Measurements from ENCODE around the gene CRB1. TPM values are rescaled to one million over a fixed set of nuclear protein-coding genes. Genes with fewer than 3 reads are reported as not detected.
A peak's percentile ranks its signal among the peaks of the same experiment; 100 is the strongest.

Gene CRB1
- total RNA-seq, 3 donors from 2014 or later, result 0.51 TPM; not detected in 2

DNA sequence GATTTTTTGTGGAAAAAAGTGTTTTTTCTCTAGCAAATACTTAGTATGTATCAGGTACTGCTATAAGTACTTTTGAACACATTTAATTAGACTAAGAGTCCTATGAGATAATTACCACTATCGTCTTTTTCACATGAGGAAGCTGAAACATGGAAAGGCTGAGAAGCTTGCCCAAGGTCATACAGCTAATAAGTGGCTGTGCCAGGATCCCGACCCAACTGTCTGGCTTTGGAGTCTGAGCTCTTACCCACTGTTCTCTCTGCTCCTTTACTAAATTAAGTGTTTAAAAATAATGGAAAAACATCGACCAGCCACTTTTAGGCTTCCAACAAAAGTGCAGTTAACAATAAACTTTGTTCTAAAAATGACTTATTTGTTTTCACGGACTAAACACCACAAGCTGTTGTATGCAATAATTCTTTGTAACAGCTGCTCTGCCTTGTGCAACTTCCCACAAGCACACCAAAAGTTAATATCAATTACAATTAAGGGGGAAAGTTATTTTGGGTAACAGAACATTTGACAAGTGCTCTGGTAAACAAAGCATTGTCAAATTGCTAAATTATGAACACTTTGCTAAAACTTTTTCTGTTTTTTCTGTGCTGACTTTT, 75.7 kb downstream of the CRB1 start:
- Histone ChIP-seq H3K36me3 (ENCODE audit: low read depth) (no peaks in the 10 kb centered on the region), H3K4me1 (ENCODE audit: low read depth) (no peaks in the 10 kb centered on the region), H3K4me3 (no peak overlapping the region), H3K9me3 (no peaks in the 10 kb centered on the region)
- intact Hi-C loops (cut with DNase I, micrococcal nuclease), result no loop called here
- DNase-seq (no peak), ATAC-seq (no peak)
- TF ChIP-seq, protein P1, sequence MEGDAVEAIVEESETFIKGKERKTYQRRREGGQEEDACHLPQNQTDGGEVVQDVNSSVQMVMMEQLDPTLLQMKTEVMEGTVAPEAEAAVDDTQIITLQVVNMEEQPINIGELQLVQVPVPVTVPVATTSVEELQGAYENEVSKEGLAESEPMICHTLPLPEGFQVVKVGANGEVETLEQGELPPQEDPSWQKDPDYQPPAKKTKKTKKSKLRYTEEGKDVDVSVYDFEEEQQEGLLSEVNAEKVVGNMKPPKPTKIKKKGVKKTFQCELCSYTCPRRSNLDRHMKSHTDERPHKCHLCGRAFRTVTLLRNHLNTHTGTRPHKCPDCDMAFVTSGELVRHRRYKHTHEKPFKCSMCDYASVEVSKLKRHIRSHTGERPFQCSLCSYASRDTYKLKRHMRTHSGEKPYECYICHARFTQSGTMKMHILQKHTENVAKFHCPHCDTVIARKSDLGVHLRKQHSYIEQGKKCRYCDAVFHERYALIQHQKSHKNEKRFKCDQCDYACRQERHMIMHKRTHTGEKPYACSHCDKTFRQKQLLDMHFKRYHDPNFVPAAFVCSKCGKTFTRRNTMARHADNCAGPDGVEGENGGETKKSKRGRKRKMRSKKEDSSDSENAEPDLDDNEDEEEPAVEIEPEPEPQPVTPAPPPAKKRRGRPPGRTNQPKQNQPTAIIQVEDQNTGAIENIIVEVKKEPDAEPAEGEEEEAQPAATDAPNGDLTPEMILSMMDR (IDR thresholded peaks at IDR 0.05), result no peak

DNA sequence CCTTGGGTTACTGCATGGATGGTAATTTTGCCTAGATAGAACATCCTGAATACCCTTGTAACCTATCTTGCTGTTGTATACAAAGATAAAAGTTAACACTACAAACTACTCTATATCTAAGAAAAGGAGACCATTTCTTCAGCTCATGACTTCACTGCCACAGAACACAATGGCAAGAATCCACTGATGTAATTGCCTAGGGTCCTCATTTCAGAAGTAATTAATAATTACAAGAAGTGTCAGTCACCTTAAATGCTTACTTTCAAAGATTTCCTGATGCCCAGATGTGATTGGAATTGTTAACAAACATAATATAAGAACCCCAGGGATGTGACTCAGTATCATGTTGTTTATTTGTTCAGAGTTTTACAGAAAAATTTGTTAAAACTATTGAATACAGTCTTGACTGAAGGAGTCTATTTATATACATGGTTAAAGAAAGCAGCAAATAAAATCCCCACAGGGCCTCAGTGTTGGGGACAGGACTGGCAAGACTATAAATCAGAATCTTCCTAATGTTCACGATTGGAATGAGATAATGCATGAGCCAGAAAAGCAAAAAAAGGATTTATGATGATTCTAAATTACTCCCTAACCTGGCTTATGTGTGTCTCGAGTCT, 83.9 kb downstream of the CRB1 start:
- H3K36me3 ChIP-seq (ENCODE audit: low read depth), result no peaks in the 10 kb centered on the region
- no peak overlapping the region for H3K4me3 ChIP-seq
- ATAC-seq (no peak), DNase-seq (no peak)
- H3K9me3 ChIP-seq, result no peaks in the 10 kb centered on the region
- no peaks in the 10 kb centered on the region for H3K4me1 ChIP-seq (ENCODE audit: low read depth)
- intact Hi-C loops (cut with DNase I, micrococcal nuclease), result no loop called here
- TF ChIP-seq, protein P1 (IDR thresholded peaks at IDR 0.05), result no peak

DNA sequence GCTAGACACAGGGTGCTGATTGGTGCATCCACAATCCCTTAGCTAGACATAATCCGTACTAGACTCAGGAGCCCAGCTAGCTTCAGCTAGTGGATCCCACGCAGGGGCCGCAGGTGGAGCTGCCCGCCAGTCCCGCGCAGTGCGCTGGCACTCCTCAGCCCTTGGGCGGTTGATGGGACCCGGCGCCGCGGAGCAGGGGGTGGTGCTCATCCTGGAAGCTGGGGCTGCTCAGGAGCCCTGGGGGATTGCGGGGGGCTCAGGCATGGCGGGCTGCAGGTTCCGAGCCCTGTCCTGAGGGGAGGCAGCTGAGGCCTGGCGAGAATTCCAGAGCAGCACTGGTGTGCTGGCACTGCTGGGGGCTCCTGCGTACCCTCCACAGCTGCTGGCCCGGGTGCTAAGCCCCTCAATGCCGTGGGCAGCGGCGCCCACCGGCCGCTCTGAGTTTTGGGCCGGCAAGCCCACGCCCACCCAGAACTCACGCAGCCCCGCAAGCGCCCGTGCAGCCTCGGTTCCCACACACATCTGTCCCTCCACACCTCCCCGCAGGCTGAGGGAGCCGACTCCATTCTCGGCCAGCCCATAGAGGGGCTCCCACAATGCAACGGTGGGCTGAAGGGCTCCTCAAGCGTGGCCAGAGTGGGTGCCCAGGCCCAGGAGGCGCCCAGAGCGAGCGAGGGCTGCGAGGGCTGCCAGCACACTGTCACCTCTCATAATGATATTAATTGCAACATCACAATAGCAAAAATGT, 87.4 kb downstream of the CRB1 start:
- DNase-seq (peak in 1 of 3 donors; percentile 40), ATAC-seq (no peak)
- Histone ChIP-seq H3K4me1 (ENCODE audit: low read depth) (no peaks in the 10 kb centered on the region), H3K4me3 (no peak overlapping the region), H3K36me3 (ENCODE audit: low read depth) (no peaks in the 10 kb centered on the region), H3K9me3 (no peaks in the 10 kb centered on the region)
- intact Hi-C loops (cut with DNase I, micrococcal nuclease), result no loop called here
- TF ChIP-seq, protein P1 (IDR thresholded peaks at IDR 0.05), result no peak

DNA sequence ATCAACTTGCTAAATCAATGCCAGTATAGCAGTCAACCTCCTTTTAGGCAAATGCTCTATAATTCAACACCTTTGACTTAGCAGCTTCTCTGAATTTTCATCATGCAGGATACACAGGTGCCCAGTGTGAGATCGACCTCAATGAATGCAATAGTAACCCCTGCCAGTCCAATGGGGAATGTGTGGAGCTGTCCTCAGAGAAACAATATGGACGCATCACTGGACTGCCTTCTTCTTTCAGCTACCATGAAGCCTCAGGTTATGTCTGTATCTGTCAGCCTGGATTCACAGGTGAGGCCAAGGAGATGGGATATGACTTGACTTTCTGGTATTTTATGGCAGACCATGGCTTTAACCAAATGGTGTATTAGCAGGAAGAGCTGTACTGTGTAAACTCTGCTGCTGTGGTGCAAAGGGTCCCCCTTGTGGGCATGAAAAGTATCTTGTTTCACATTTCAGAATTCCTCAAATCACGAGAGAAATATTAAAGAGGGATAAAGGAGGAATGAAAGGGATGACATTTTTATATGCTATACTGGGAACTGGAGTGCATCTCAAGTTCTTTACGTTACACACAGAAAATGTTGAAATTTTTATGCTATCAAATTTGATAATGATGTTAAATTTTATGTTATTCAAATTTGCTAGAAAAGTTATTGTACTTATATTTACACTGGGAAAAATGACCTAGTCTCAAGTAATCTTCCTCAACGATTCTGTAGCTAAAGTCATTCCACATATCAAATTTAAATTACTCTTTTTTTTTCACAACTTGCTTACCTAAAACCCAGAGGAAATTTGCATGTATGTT, 88.9 kb downstream of the CRB1 start:
- H3K9me3 ChIP-seq, result no peaks in the 10 kb centered on the region
- peak; percentile 48 for ATAC-seq
- intact Hi-C loops (cut with DNase I, micrococcal nuclease), result no loop called here

DNA sequence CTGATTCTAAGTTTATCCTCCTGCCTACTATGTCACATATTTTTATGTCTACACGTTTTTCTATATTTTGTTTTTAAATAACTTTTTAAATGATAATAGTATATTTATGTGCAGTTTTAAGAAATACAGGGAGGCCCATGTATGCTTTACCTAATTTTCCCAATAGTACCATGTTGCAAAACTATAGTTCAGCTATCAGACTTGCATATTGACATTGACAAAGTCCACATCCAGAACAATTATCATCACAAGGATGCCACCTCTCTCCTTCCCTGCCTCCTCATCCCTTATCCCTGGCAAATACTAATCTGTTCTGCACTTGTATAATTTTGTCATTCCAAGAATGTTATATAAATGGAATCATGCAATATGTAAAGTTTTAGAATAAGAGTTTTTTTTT, 90.9 kb downstream of the CRB1 start:
- H3K9me3 ChIP-seq, result no peaks in the 10 kb centered on the region
- TF ChIP-seq, protein P1 (IDR thresholded peaks at IDR 0.05), result no peak
- no peaks in the 10 kb centered on the region for H3K36me3 ChIP-seq (ENCODE audit: low read depth)
- H3K4me1 ChIP-seq (ENCODE audit: low read depth), result no peaks in the 10 kb centered on the region
- intact Hi-C loops (cut with DNase I, micrococcal nuclease), result no loop called here
- DNase-seq (no peak), ATAC-seq (no peak)
- H3K4me3 ChIP-seq, result no peak overlapping the region

More for the DNA sequence above, 88.9 kb downstream of the CRB1 start:
- DNase-seq, result peak in 1 of 3 donors; percentile 22
- Histone ChIP-seq H3K36me3 (ENCODE audit: low read depth) (no peaks in the 10 kb centered on the region), H3K4me1 (ENCODE audit: low read depth) (no peaks in the 10 kb centered on the region), H3K4me3 (no peak overlapping the region)
- TF ChIP-seq, protein P1 (IDR thresholded peaks at IDR 0.05), result no peak

Data from mucosa of descending colon (tissue), 3 donors.